Ascending aorta (tissue), 2 donors: Measurements from ENCODE around the gene SLC18A2. TPM values are rescaled to one million over a fixed set of nuclear protein-coding genes. Genes with fewer than 3 reads are reported as not detected.
A peak's percentile ranks its signal among the peaks of the same experiment; 100 is the strongest.

Source experiments
- DNase-seq, 2 donors: peaks; one replicate each; pipeline ENCODE4 v3.0.0-alpha.2; 2019; ENCODE audit warnings: low spot score in 2 of 2
- H3K27ac ChIP-seq, 2 donors: fragments of 200-600 bp; sonication (generic); one replicate each; pipeline ENCODE4 v1.5.1; 2016 to 2017; ENCODE audit warnings: mild to moderate bottlenecking in 1 of 2
- H3K27me3 ChIP-seq: fragments of 200-600 bp; sonication (generic); one replicate; pipeline ENCODE4 v1.5.1; 2017
- H3K36me3 ChIP-seq, 2 donors: fragments of 200-600 bp; sonication (generic); one replicate each; pipeline ENCODE4 v1.5.1; 2016
- H3K4me1 ChIP-seq, 2 donors: fragments of 200-600 bp; sonication (generic); one replicate each; pipeline ENCODE4 v1.5.1; 2016 to 2017; ENCODE audit warnings: mild to moderate bottlenecking in 1 of 2
- H3K4me3 ChIP-seq, 2 donors: fragments of 200-600 bp; sonication (generic); one replicate each; pipeline ENCODE4 v1.5.1; 2016 to 2017; ENCODE audit warnings: mild to moderate bottlenecking in 1 of 2
- H3K9me3 ChIP-seq, 2 donors: fragments of 200-600 bp; sonication (generic); one replicate each; pipeline ENCODE4 v1.5.1; 2016
- intact Hi-C: fragments of 100-400 bp; cut with DNase I; formaldehyde crosslinking; loops from one replicate; pipeline ENCODE4 v1.15.1; 2023
- total RNA-seq: library from RNA; depleted of rRNA; stranded (reverse); fragments of >200 nt; gene quantifications from one replicate; pipeline ENCODE4 v1.1.0, GENCODE V29; 2016
- TF ChIP-seq, protein P1 (sequence below), 3 experiments: fragments of 200-600 bp in 2 of 3; fragments of 450-650 bp in 1 of 3; sonication (generic) in 2 of 3; IDR thresholded peaks; one replicate each; pipeline ENCODE4 v1.5.1; 2016 to 2019; ENCODE audit warnings: antibody characterized with exemption in 3 of 3, mild to moderate bottlenecking in 1 of 3, moderate library complexity in 1 of 3

The SLC18A2 gene
- total RNA-seq, 1 donor from 2014 or later: not detected

DNA sequence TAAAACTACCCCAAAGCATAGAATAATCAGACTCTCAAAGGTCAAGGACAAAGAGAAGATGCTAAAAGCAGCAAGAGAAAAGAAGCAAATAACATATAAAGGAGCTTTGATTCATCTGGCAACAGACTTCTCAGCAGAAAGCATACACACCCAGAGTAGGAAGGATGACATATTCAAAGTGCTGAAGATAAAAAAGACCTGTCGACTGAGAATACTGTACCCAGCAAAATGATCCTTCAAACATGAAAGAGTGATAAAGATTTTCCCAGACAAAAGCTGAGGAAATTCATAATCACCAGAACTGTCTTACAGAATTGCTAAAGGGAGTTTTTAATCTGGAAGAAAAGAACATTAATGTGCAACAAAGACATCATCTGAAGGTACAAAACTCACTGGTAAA lies 28.7 kb upstream of the SLC18A2 start:
- Histone ChIP-seq H3K27me3 (peaks cover 14% of the 10 kb centered on the region), H3K4me1 (peaks cover 0 to 5% of the 10 kb centered on the region in 2 donors), H3K9me3 (peaks cover 0 to 11% of the 10 kb centered on the region in 2 donors), H3K27ac (no peak overlapping the region), H3K4me3 (no peak overlapping the region), H3K36me3 (no peaks in the 10 kb centered on the region)
- no peak for DNase-seq
- intact Hi-C loops: no loop called here
- TF ChIP-seq, protein P1, sequence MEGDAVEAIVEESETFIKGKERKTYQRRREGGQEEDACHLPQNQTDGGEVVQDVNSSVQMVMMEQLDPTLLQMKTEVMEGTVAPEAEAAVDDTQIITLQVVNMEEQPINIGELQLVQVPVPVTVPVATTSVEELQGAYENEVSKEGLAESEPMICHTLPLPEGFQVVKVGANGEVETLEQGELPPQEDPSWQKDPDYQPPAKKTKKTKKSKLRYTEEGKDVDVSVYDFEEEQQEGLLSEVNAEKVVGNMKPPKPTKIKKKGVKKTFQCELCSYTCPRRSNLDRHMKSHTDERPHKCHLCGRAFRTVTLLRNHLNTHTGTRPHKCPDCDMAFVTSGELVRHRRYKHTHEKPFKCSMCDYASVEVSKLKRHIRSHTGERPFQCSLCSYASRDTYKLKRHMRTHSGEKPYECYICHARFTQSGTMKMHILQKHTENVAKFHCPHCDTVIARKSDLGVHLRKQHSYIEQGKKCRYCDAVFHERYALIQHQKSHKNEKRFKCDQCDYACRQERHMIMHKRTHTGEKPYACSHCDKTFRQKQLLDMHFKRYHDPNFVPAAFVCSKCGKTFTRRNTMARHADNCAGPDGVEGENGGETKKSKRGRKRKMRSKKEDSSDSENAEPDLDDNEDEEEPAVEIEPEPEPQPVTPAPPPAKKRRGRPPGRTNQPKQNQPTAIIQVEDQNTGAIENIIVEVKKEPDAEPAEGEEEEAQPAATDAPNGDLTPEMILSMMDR (IDR thresholded peaks at IDR 0.05): no peak

- no peak overlapping the region for H3K4me3 ChIP-seq
- peaks cover 0 to 8% of the 10 kb centered on the region in 2 donors for H3K4me1 ChIP-seq
- H3K36me3 ChIP-seq: no peaks in the 10 kb centered on the region
- DNase-seq: no peak
- peaks cover 18% of the 10 kb centered on the region for H3K27me3 ChIP-seq
- H3K27ac ChIP-seq: no peak overlapping the region
- TF ChIP-seq, protein P1 (IDR thresholded peaks at IDR 0.05): no peak
- intact Hi-C loops: no loop called here
- peaks cover 0 to 11% of the 10 kb centered on the region in 2 donors for H3K9me3 ChIP-seq
Measured at GRCh38 chr10:117214401-117214800, 26.5 kb upstream of the SLC18A2 start.

GRCh38 chr10:117215079-117215478 lies 25.8 kb upstream of the SLC18A2 start:
- H3K27me3 ChIP-seq: peaks cover 18% of the 10 kb centered on the region
- no peak for DNase-seq
- TF ChIP-seq, protein P1 (IDR thresholded peaks at IDR 0.05): no peak

GRCh38 chr10:117216028-117216427 lies 24.9 kb upstream of the SLC18A2 start:
- no peak overlapping the region for H3K27ac ChIP-seq
- no peak for DNase-seq
- H3K36me3 ChIP-seq: no peaks in the 10 kb centered on the region
- TF ChIP-seq, protein P1 (IDR thresholded peaks at IDR 0.05): no peak
- H3K9me3 ChIP-seq: peaks cover 0 to 11% of the 10 kb centered on the region in 2 donors
- H3K4me3 ChIP-seq: no peak overlapping the region
- intact Hi-C loops: loop anchor here (1.0 to 2.0 kb wide), 2 partner anchors 105 to 1025 kb away; no protein-coding TSS in a partner anchor
- H3K27me3 ChIP-seq: peaks cover 18% of the 10 kb centered on the region
- H3K4me1 ChIP-seq: peaks cover 0 to 8% of the 10 kb centered on the region in 2 donors

More at GRCh38 chr10:117215079-117215478, 25.8 kb upstream of the SLC18A2 start:
- Histone ChIP-seq H3K27ac (no peak overlapping the region), H3K4me1 (peaks cover 0 to 8% of the 10 kb centered on the region in 2 donors), H3K9me3 (peaks cover 0 to 11% of the 10 kb centered on the region in 2 donors), H3K36me3 (no peaks in the 10 kb centered on the region), H3K4me3 (no peak overlapping the region)
- intact Hi-C loops: no loop called here

DNA sequence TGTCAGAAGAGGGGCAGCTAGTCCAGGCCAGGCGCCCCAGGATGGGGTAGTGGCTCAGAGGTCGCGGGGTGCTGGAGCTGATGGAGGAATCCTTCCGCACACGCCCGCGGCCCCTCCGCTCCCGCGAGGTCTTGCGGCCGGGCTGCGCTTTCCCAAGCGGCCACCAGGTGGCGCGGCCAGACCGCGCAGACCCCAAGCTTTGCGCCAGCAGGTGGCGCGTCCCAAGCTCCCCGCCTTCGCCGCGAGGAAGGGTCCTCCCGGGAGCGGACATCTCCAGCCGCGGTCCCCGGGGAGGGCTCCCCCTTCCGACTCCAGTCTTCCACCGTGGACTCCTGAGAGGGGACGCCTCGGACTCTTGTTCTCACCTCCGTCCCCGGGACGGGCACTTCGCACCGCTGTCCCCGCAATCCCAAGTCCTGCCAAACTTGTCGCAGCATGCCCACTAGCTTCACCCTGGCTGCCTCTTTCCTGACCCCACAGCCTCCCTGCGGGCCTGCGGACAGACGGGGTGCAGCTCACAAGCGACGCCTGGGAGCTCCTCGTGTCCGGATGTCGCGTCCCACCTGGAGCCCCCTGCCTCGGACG lies 24.2 kb upstream of the SLC18A2 start:
- Histone ChIP-seq H3K4me3 (peak overlapping the region; percentile 46 to 62), H3K27me3 (peaks cover 18% of the 10 kb centered on the region), H3K4me1 (peaks cover 0 to 8% of the 10 kb centered on the region in 2 donors), H3K36me3 (no peaks in the 10 kb centered on the region), H3K27ac (no peak overlapping the region), H3K9me3 (peaks cover 0 to 8% of the 10 kb centered on the region in 2 donors)
- no peak for DNase-seq
- intact Hi-C loops: loop anchor here (1.0 to 2.0 kb wide), 2 partner anchors 104 to 1025 kb away; no protein-coding TSS in a partner anchor
- TF ChIP-seq, protein P1 (IDR thresholded peaks at IDR 0.05): peak; percentile 98 to 100 (median 99)
